ENCODE measurements around the gene FSCN2.

The FSCN2 gene

GRCh38 chr17:81558115-81558468 is 29.9 kb downstream of the FSCN2 start:
- DNase-seq, result no peak

DNA sequence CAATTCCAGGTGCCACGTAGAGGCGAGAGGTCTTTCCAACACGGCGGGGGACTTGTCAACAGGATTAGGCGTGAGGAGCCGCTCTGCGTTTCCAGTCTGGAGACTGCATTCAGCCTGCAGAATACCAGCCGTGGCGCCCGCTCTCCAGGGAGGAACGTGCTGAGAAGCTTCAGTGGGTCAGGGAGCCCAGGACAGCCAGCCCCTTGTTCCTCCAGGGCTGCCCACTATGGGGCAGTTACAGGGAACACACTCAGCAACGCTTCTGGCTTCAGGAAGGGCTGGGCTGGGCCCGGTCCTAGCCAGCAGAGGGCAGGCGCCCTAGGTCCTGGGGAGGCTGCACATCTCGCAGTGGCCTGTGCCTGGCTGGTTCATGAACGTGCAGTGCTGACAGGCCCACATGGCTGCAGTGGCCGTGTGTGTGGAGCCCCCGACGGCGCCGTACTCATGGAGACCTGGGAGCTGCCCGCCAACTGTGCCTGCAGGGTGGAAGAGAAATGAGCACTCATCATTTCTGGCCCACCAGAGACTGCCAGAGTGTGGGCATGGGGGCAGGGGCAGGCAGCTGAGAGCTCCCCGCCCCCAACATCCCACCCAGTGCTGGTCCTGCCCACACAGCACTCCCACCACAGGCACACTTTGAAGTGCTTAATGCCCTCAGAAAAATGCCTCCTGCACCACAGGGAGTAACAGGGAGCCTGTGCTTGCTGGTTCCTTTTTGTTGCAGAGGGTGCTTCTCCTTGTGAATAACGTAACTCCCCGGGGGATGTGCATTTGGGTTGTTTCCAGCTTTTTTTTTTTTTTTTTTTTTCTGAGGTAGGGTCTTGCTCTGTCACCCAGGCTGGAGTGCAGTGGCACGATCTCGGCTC is 31.0 kb downstream of the FSCN2 start:
- no peak for DNase-seq

DNA sequence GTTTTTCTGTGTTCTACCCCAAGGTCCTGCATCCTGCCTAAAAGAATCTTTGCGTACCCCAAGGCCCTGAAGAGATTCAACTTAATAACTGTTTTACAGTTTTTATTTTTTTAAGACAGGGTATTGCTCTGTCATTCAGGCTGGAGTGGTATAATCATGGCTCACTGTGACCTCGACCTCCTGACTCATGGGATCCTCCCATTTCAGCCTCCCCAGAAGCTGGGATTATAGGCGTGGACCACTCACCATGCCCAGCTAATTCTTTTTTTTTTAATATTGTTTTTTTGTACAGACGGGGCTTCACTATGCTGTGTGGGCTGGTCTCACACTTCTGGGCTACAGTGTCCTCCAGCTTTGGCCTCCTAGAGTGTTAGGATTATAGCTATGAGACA is 33.3 kb downstream of the FSCN2 start:
- no peak for DNase-seq

GRCh38 chr17:81563861-81564586 is 35.8 kb downstream of the FSCN2 start:
- DNase-seq, result no peak

DNA sequence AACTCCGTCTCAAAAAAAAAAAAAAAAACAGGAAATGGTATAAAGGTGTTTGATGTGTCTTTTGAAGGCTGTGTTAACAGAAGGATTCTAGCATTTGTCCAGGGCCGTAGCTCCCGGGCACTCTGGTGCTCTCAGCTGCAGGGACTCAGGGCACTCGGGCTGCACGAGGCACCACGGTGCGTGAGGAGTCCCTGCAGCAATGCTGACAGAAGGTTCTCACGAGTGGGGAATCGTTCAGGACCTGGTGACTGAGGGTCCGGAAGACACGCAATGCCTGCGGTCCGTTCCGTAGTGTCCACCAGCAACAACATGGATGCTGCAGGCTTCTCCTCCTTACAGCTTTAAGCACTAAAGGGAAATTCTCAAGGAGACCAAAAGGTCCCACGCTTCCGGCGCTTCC is 36.6 kb downstream of the FSCN2 start:
- no peak for DNase-seq

DNA sequence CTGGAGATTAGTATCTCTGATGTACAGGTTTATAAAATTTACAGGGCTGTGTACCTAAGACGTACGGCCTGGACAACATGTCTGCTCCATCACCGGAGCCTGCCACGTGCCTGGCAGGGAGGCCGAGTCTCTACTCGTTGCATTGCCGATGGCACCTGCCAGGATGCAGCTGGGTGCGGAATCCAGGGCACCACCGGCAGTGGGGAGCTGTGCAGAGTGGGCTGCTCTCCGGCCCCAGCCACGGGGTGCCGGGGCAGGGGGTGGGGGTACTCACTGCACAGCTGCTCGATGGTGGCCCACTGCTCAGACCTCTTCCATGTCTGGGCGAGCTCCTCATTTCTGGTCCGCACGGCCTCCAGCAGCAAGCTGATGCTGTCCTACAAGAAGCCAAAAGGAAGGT is 37.1 kb downstream of the FSCN2 start:
- no peak for DNase-seq

- no peak for DNase-seq
Observed at GRCh38 chr17:81566461-81567126, 38.4 kb downstream of the FSCN2 start.

DNA sequence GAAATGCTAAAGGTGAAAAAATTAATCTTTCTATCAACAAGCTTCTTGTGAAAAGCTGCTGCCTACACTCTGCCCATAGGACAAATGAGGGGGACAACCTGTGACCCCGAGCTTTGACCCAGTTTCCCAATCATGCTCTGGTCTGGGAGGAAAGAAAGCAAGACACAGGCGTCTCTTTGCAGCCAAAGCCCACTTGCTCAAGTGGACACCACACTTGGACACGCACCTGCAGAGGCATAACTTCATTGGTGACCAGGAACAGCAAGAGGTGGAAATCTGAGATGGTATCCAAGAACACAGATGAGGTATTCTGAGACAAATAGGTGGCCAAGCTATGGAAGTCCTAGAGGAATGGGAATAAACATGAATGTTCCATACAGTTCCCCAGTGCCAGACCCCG is 39.0 kb downstream of the FSCN2 start:
- DNase-seq, result no peak

- no peak for DNase-seq
Observed at GRCh38 chr17:81568416-81568815, 40.2 kb downstream of the FSCN2 start.

GRCh38 chr17:81569986-81570514 is 41.9 kb downstream of the FSCN2 start:
- no peak for DNase-seq

- DNase-seq, result no peak
Observed at GRCh38 chr17:81570964-81571363, 42.8 kb downstream of the FSCN2 start.

DNA sequence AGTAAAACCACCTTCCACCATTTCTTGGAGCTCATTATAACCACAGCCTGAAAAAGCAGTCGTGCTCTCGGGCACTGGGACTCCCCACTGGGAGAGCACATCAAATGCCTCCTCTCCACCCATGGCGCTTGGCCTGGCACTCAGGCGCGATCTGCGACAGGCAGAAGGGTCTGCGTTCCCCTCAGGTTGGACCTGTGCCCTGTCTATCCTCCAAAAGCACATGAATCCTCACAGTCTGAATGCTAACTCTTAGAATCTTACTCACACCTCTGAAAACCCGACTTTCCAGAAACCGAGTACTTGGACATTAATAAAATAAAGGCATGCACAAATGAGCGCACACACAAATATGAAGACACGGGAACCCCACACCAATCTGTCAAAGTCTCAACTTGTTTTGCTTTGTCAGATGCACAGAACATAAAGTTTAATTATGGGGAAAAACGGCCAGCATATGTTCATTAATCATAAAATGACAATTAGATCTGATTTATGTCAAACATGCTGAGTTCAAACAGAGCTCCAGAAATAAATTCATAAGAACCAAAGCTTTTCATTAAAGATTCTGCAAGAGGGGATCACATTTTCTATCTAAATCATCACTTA is 44.5 kb downstream of the FSCN2 start:
- DNase-seq, result no peak

DNA sequence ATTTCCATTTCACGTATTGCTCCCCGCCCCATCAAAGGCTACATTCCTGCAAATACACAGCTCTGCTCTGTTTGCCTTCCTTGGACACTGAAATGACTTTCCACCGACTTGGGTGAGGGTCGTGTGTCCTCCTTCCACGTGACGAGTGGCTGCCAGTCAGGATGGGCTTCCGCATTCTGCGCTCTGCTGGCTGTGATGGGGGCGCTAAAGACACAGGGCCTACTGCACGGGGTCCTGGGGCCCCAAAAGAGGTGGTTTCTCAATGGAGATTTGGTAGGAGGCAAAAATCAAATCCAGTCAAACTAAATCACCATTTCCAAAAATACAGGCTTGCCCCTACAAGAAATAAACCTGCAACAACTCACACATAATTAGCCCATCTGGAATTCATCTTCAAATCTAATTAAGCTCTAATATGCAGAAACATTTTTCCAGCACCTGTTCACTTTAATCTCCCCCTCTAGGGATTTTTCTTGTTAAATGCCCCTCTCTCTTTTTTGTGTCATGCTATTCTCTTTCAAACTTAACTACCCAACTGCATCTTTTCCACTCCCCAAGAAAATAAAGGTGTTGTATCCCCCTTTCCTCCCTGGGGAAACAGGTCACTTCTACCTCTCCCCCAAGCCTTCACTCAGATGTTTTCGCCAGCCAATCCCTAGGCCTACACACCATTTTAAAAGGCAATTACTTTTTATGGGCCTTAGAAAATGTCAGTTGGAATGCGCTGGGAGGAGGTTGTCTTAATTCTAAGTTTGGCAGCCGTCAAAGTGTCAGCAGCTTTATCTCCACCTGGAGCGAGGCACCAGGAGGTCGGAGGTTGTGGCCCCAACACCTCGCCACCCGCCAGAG is 45.8 kb downstream of the FSCN2 start:
- DNase-seq, result no peak

GRCh38 chr17:81574643-81574956 is 46.4 kb downstream of the FSCN2 start:
- no peak for DNase-seq

DNA sequence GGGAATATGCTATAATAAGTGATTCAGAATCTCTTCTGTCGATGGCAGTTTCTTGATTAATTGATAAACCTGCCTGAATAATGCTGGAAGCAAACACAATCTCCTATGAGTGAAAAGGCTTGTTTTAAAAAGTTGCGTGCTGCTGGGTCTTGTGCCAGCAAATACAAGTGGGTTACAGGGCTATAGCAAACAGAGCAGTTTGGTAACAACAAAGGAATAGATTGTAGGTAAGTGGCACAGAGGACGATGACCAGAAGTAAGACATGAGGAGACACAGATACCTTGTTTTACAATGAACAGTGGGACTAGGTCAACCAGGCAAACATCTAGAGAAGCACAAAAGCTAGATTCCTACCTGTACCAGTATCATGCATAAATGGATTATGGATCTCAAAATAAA is 47.7 kb downstream of the FSCN2 start:
- DNase-seq, result no peak

DNA sequence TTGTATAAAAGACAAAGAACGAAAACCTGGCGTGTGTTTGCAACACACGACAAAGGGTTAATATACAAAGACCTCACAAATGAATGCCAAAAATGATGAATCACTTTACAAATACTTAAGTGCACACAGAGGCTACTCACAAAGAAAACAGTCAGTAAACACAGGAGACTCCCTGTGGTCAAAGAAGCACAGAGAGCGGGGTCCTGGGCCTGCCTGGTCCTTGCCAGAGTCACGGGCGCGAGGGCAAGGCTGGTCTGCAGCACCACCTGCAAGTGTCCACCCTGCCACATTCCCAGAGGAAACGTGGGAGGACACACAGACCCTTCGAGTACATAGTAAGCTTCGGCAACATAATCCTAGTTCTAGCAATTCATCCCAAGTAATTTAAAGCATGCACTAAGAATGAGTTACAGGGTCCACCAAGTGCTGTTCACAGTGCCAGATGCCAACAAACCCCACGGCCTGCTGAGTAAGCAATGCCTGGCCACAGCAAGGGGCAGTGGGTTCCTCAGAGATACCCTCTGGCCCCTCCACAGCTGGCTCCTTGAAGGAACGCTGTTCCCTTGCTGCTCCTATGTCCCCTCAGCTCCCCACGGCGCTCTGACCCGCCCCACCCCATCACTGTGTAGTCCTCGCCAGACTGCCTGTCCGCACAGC is 48.6 kb downstream of the FSCN2 start:
- no peak for DNase-seq

DNA sequence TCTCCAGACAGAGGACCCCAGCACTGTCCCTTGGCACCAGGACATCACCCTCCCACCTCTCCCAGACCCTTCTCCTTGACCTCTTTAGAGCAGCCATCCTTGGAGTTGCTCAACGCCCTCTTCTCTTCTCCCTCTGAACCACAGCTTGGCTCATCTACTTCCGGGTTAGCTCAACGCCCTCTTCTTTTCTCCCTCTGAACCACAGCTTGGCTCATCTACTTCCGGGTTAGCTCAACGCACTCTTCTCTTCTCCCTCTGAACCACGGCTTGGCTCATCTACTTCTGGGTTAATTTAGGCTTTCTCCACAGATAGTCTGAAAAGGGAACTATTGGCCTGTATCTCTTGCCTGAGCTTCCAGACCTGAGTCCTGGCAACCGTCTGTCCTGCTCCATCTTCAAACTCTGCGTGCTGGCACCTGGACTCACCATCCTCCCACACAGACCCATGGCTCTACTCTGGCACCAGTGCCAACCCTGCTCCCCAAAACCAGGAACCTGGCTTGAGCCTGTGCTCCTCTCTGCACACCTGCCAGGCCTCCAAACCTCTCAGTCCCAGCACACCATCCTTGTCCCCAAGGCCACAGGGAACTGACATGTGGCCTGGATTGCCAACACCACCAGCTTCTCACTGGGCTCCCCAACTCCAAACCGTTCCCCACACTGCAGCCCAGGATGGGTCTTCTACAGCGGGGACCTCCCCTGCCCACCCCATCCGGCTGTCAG is 49.3 kb downstream of the FSCN2 start:
- DNase-seq, result peak; percentile 7 to 34

- no peak for DNase-seq
Observed at GRCh38 chr17:81578038-81578441, 49.9 kb downstream of the FSCN2 start.

DNA sequence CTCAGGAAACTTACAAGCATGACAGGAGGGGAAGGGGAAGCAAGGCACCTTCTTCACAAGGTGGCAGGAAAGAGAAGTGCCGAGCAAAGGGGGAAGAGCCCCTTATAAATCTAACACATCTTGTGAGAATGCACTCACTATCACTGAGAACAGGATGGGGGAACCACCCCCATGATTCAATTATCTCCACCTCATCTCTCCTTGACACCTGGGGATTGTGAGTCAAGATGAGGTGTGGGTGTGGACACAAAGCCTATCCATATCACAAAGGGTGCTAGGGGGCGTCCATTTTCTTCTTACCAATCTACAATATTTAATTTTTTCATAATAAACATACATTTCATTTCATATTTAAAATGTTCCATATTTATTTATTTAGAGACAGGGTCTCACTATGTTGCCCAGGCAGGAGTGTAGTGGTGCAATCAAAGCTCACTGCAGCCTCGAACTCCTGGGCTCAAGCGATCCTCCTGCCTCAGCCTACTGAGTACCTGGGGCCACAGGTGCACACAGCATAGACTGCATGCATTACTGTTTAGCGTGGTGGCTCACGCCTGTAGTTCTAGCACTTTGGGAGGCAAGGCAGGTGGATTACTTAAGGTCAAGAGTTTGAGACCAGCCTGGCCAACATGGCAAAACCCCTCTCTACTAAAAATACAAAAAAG is 50.5 kb downstream of the FSCN2 start:
- DNase-seq, result no peak

DNA sequence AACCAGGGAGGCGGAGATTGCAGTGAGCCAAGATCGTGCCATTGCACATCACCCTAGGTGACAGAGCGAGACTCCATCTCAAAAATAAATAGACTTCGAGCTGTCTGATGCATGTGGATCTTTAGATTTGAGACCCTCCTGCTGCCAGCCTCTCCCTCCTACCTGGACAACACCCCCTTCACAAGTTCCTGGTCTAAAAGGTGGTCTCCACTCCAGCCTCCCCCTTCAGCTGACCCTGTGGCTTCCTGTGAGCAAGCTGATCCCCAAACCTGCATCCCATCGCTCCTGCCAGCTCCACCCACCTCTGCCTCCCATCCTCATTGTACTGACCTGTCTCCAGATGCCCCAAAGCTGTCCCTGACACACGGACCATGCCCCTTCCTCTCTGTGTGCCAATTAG is 51.1 kb downstream of the FSCN2 start:
- DNase-seq, result no peak

Data from CD4-positive, alpha-beta T cell treated with Interferon alpha-2 for 1 hour (primary cell).